NB4 (cell line): ENCODE data around the gene RASAL2.

Source experiments
- MYC ChIP-seq: IDR thresholded peaks from 2 replicates; pipeline ENCODE4 v1.6.1; 2011; ENCODE audit warnings: low read depth, low read length
- POLR2A ChIP-seq: IDR thresholded peaks from 2 replicates; pipeline ENCODE4 v1.6.1; 2011; ENCODE audit warnings: mild to moderate bottlenecking; ENCODE audit not compliant: insufficient read length; ENCODE audit errors: extremely low read depth
- TF ChIP-seq, protein P1 (sequence below): IDR thresholded peaks from 2 replicates; pipeline ENCODE4 v1.6.1; 2011; ENCODE audit warnings: low read depth, low read length
- TF ChIP-seq, protein P2 (sequence below): IDR thresholded peaks from one replicate; pipeline ENCODE4 v1.5.1; 2012; ENCODE audit warnings: low read depth, low read length

DNA sequence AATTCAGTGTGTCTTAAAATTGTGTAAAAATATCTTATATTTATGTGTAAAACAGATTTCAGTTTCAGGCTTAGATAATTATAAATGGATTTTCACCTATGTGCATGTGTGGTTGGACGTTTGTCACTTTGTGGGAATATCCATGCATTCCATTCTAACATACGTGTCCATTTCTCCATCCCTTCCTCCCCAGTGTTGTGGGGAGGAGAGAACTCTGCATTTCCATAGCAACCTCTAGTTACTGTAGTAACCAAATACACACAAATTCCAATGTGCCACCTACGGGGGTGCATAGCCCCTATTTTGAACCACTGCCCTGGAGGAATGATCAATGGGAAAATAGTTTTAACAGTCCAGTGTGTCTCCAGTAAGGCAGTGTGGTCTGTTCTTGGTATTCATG, 79.0 kb downstream of the RASAL2 start:
- TF ChIP-seq, protein P1, sequence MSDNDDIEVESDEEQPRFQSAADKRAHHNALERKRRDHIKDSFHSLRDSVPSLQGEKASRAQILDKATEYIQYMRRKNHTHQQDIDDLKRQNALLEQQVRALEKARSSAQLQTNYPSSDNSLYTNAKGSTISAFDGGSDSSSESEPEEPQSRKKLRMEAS, result no peak
- TF ChIP-seq, protein P2, sequence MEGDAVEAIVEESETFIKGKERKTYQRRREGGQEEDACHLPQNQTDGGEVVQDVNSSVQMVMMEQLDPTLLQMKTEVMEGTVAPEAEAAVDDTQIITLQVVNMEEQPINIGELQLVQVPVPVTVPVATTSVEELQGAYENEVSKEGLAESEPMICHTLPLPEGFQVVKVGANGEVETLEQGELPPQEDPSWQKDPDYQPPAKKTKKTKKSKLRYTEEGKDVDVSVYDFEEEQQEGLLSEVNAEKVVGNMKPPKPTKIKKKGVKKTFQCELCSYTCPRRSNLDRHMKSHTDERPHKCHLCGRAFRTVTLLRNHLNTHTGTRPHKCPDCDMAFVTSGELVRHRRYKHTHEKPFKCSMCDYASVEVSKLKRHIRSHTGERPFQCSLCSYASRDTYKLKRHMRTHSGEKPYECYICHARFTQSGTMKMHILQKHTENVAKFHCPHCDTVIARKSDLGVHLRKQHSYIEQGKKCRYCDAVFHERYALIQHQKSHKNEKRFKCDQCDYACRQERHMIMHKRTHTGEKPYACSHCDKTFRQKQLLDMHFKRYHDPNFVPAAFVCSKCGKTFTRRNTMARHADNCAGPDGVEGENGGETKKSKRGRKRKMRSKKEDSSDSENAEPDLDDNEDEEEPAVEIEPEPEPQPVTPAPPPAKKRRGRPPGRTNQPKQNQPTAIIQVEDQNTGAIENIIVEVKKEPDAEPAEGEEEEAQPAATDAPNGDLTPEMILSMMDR, result no peak
- TF ChIP-seq POLR2A, result no peak
- TF ChIP-seq MYC, result no peak
